Upper lobe of left lung (tissue), 6 donors: ENCODE measurements around the gene ACOT12. TPM values are rescaled to one million over a fixed set of nuclear protein-coding genes. Genes with fewer than 3 reads are reported as not detected.
"Not testable (repeated sequence)": the region's sequence is repeated elsewhere in the genome, so short reads cannot be mapped to it uniquely, and the experiment has no call there.

Experiments used
- ATAC-seq, 2 donors: fragments of 200-7000 bp; cut with Tn5 transposase; one replicate each; pipeline ENCODE4 v1.9.1; 2022; ENCODE audit warnings: mild to moderate bottlenecking in 2 of 2, moderate library complexity in 2 of 2; ENCODE audit not compliant: low FRiP score in 2 of 2
- DNase-seq, 2 donors: peaks; one replicate each; pipeline ENCODE4 v3.0.0-alpha.2; 2019 to 2020
- H3K27ac ChIP-seq, 4 donors: fragments of 200-600 bp; sonication (generic); one replicate each; pipeline ENCODE4 v1.5.1; 2016 to 2019
- H3K27me3 ChIP-seq, 4 donors: fragments of 200-600 bp; sonication (generic); one replicate each; pipeline ENCODE4 v1.5.1; 2017 to 2019
- H3K36me3 ChIP-seq, 4 donors: fragments of 200-600 bp; sonication (generic); one replicate each; pipeline ENCODE4 v1.5.1; 2016 to 2019
- H3K4me1 ChIP-seq, 4 donors: fragments of 200-600 bp; sonication (generic); one replicate each; pipeline ENCODE4 v1.5.1; 2018 to 2019
- H3K4me3 ChIP-seq, 4 donors: fragments of 200-600 bp; sonication (generic); one replicate each; pipeline ENCODE4 v1.5.1; 2017 to 2019; ENCODE audit warnings: mild to moderate bottlenecking in 2 of 4, moderate library complexity in 1 of 4
- H3K9me3 ChIP-seq, 4 donors: fragments of 200-600 bp; sonication (generic); one replicate each; pipeline ENCODE4 v1.5.1; 2018 to 2019
- CTCF ChIP-seq, 6 experiments: fragments of 450-650 bp in 4 of 6; fragments of 200-600 bp in 2 of 6; sonication (generic) in 2 of 6; IDR thresholded peaks; one replicate each; pipeline ENCODE4 v1.5.1; 2016 to 2019; ENCODE audit warnings: antibody characterized with exemption in 6 of 6
- EP300 ChIP-seq, 4 donors: sonication (generic); formaldehyde crosslinking; IDR thresholded peaks; one replicate each; pipeline ENCODE4 v1.5.1; 2017; ENCODE audit warnings: antibody characterized with exemption in 4 of 4, control low read depth in 2 of 4
- POLR2A ChIP-seq, 4 donors: fragments of 450-650 bp; IDR thresholded peaks; one replicate each; pipeline ENCODE4 v1.5.1; 2016 to 2017; ENCODE audit warnings: antibody characterized with exemption in 4 of 4, mild to moderate bottlenecking in 2 of 4
- POLR2AphosphoS5 ChIP-seq, 2 donors: sonication (generic); formaldehyde crosslinking; IDR thresholded peaks; one replicate each; pipeline ENCODE4 v1.5.1; 2017; ENCODE audit warnings: antibody characterized with exemption in 2 of 2
- WGBS, 2 donors: methylation state at CpG; one replicate each; pipeline ENCODE4 v1.1.5; 2017 to 2018; 5-methylcytosine and 5-hydroxymethylcytosine counted together
- total RNA-seq, 6 donors: library from RNA; depleted of rRNA in 4 of 6; stranded (reverse); fragments of >200 nt in 4 of 6; gene quantifications; one replicate each; pipeline versions ENCODE4 v1.1.0 to v1.2.1, GENCODE V29; 2016 to 2021
- donor health status: DM: no; HTN: no; CAD: no; lungs with moderate emphysema.
- donor health status: DM: no; HTN: yes; CAD: no; lungs with severe emphysema.

ACOT12 gene
- total RNA-seq, 6 donors from 2014 or later, result not detected

- 51 to 74% methylated on average over 4 of the region's 4 CpGs for WGBS, 2 donors
- H3K27me3 ChIP-seq, result no peaks in the 10 kb centered on the region
- H3K36me3 ChIP-seq, result no peaks in the 10 kb centered on the region
- no peak overlapping the region for H3K27ac ChIP-seq
- no peak for DNase-seq
- TF ChIP-seq POLR2A (IDR thresholded peaks at IDR 0.05) (no peak), POLR2AphosphoS5 (IDR thresholded peaks at IDR 0.05) (no peak), EP300 (IDR thresholded peaks at IDR 0.05) (no peak), CTCF (IDR thresholded peaks at IDR 0.05) (no peak)
- ATAC-seq, result no peak
- peaks cover 20 to 32% (median 29%) of the 10 kb centered on the region in 4 donors for H3K4me1 ChIP-seq
- no peak overlapping the region for H3K4me3 ChIP-seq
- peaks cover 0 to 3% (median 1%) of the 10 kb centered on the region in 4 donors for H3K9me3 ChIP-seq
Measured at GRCh38 chr5:81297531-81297930, 96.4 kb downstream of the ACOT12 start.

GRCh38 chr5:81294021-81294420 is 99.9 kb downstream of the ACOT12 start:
- not testable (repeated sequence) for H3K27me3 ChIP-seq, DNase-seq, H3K4me1 ChIP-seq, H3K36me3 ChIP-seq, H3K4me3 ChIP-seq, ATAC-seq, H3K27ac ChIP-seq
- 82 to 88% methylated on average over 5 of the region's 5 CpGs for WGBS, 2 donors
- peaks cover 0 to 17% (median 2%) of the 10 kb centered on the region in 4 donors for H3K9me3 ChIP-seq

GRCh38 chr5:81292130-81292529 is 101.8 kb downstream of the ACOT12 start:
- Histone ChIP-seq H3K27ac (no peak overlapping the region), H3K27me3 (no peaks in the 10 kb centered on the region), H3K4me1 (peaks cover 0 to 3% (median 0%) of the 10 kb centered on the region in 4 donors), H3K9me3 (peaks cover 0 to 17% (median 2%) of the 10 kb centered on the region in 4 donors), H3K4me3 (no peak overlapping the region), H3K36me3 (no peaks in the 10 kb centered on the region)
- DNase-seq, result no peak
- WGBS, 2 donors, result 62 to 73% methylated on average over 2 of the region's 2 CpGs
- no peak for ATAC-seq
- TF ChIP-seq CTCF (IDR thresholded peaks at IDR 0.05) (no peak), EP300 (IDR thresholded peaks at IDR 0.05) (no peak)

GRCh38 chr5:81290146-81290545 is 103.8 kb downstream of the ACOT12 start:
- H3K27ac ChIP-seq, result no peak overlapping the region
- no peak for DNase-seq
- no peak for ATAC-seq
- H3K9me3 ChIP-seq, result peaks cover 0 to 17% (median 2%) of the 10 kb centered on the region in 4 donors
- no peaks in the 10 kb centered on the region for H3K36me3 ChIP-seq
- WGBS, 2 donors, result 87 to 95% methylated on average over 1 of the region's 1 CpG
- TF ChIP-seq EP300 (IDR thresholded peaks at IDR 0.05) (no peak), POLR2AphosphoS5 (IDR thresholded peaks at IDR 0.05) (no peak), POLR2A (IDR thresholded peaks at IDR 0.05) (no peak), CTCF (IDR thresholded peaks at IDR 0.05) (no peak)
- no peaks in the 10 kb centered on the region for H3K4me1 ChIP-seq
- H3K4me3 ChIP-seq, result no peak overlapping the region
- no peaks in the 10 kb centered on the region for H3K27me3 ChIP-seq

GRCh38 chr5:81288021-81288433 is 105.9 kb downstream of the ACOT12 start:
- DNase-seq, result no peak
- no peaks in the 10 kb centered on the region for H3K36me3 ChIP-seq
- H3K27ac ChIP-seq, result no peak overlapping the region
- H3K4me3 ChIP-seq, result no peak overlapping the region
- H3K4me1 ChIP-seq, result no peaks in the 10 kb centered on the region
- ATAC-seq, result no peak
- no peaks in the 10 kb centered on the region for H3K27me3 ChIP-seq
- 77 to 92% methylated on average over 4 of the region's 4 CpGs for WGBS, 2 donors
- peaks cover 0 to 17% (median 2%) of the 10 kb centered on the region in 4 donors for H3K9me3 ChIP-seq
- no peak for TF ChIP-seq CTCF (IDR thresholded peaks at IDR 0.05)
- no peak for TF ChIP-seq POLR2A (IDR thresholded peaks at IDR 0.05)
- no peak for TF ChIP-seq EP300 (IDR thresholded peaks at IDR 0.05)
- no peak for TF ChIP-seq POLR2AphosphoS5 (IDR thresholded peaks at IDR 0.05)
